HG03108 (cell line): Measurements from ENCODE around the gene ZNF436.

Experiments
- ATAC-seq: cut with Tn5 transposase; IDR thresholded peaks from one replicate; pipeline ENCODE4 v1.9.1; 2021; ENCODE audit warnings: moderate library complexity; ENCODE audit not compliant: unreplicated experiment

The ZNF436 gene

GRCh38 chr1:23369335-23370013 lies at the start of gene ZNF436:
ZNF436 (minus strand) TSS chr1:23369836; CDS start chr1:23368005, 1,831 bp downstream.
- no peak for ATAC-seq

- no peak for ATAC-seq
Measured at GRCh38 chr1:23419180-23419579, 49.5 kb upstream of the ZNF436 start.

- no peak for ATAC-seq
Measured at GRCh38 chr1:23417570-23417969, 47.9 kb upstream of the ZNF436 start.

GRCh38 chr1:23416964-23417363 lies 47.3 kb upstream of the ZNF436 start:
- ATAC-seq = no peak

- ATAC-seq = no peak
Measured at GRCh38 chr1:23408797-23409290, 39.2 kb upstream of the ZNF436 start.

- no peak for ATAC-seq
Measured at GRCh38 chr1:23407016-23407630, 37.5 kb upstream of the ZNF436 start.

GRCh38 chr1:23405946-23406345 lies 36.3 kb upstream of the ZNF436 start:
- ATAC-seq = no peak

GRCh38 chr1:23403735-23404486 lies 34.3 kb upstream of the ZNF436 start:
- ATAC-seq = no peak

- no peak for ATAC-seq
Measured at GRCh38 chr1:23403355-23403734, 33.7 kb upstream of the ZNF436 start.

GRCh38 chr1:23403038-23403336 lies 33.4 kb upstream of the ZNF436 start:
- ATAC-seq = no peak

GRCh38 chr1:23402286-23403037 lies 32.8 kb upstream of the ZNF436 start:
- no peak for ATAC-seq

GRCh38 chr1:23401313-23401712 lies 31.7 kb upstream of the ZNF436 start:
- ATAC-seq = no peak

- no peak for ATAC-seq
Measured at GRCh38 chr1:23400324-23401114, 30.9 kb upstream of the ZNF436 start.

GRCh38 chr1:23399229-23399628 lies 29.6 kb upstream of the ZNF436 start:
- ATAC-seq = no peak

- ATAC-seq = no peak
Measured at GRCh38 chr1:23397908-23398307, 28.3 kb upstream of the ZNF436 start.

GRCh38 chr1:23396380-23396779 lies 26.7 kb upstream of the ZNF436 start:
- no peak for ATAC-seq

- no peak for ATAC-seq
Measured at GRCh38 chr1:23395849-23396248, 26.2 kb upstream of the ZNF436 start.

GRCh38 chr1:23395154-23395724 lies 25.6 kb upstream of the ZNF436 start:
- ATAC-seq = no peak

- ATAC-seq = no peak
Measured at GRCh38 chr1:23394684-23395083, 25.0 kb upstream of the ZNF436 start.

- ATAC-seq = no peak
Measured at GRCh38 chr1:23394181-23394580, 24.5 kb upstream of the ZNF436 start.
